Lower lobe of right lung (tissue), 2 donors: ENCODE measurements around the gene EXTL2. TPM values are rescaled to one million over a fixed set of nuclear protein-coding genes. Genes with fewer than 3 reads are reported as not detected.

ENCODE experiments used
- ATAC-seq, 2 donors: fragments of 200-7000 bp; cut with Tn5 transposase; one replicate each; pipeline ENCODE4 v1.9.1; 2020 to 2022; ENCODE audit warnings: mild to moderate bottlenecking in 2 of 2, moderate library complexity in 2 of 2
- DNase-seq: peaks from one replicate; pipeline ENCODE4 v3.0.0-alpha.2; 2020
- H3K27ac ChIP-seq: fragments of 200-600 bp; one replicate; pipeline ENCODE4 v1.8.0; 2022
- H3K27me3 ChIP-seq: fragments of 200-600 bp; one replicate; pipeline ENCODE4 v1.8.0; 2022; ENCODE audit warnings: low read depth
- H3K36me3 ChIP-seq: fragments of 200-600 bp; one replicate; pipeline ENCODE4 v1.8.0; 2022; ENCODE audit warnings: mild to moderate bottlenecking
- H3K4me1 ChIP-seq: fragments of 200-600 bp; one replicate; pipeline ENCODE4 v1.8.0; 2022
- H3K4me3 ChIP-seq: fragments of 200-600 bp; one replicate; pipeline ENCODE4 v1.8.0; 2022; ENCODE audit warnings: mild to moderate bottlenecking
- H3K9me3 ChIP-seq: fragments of 200-600 bp; one replicate; pipeline ENCODE4 v1.8.0; 2022
- CTCF ChIP-seq: fragments of 200-600 bp; IDR thresholded peaks from one replicate; pipeline ENCODE4 v1.8.0; 2022; ENCODE audit warnings: antibody characterized with exemption, mild to moderate bottlenecking
- intact Hi-C: fragments of 100-400 bp; cut with DNase I; formaldehyde crosslinking; loops from one replicate; pipeline ENCODE4 v1.11.0; 2022
- total RNA-seq: library from RNA; stranded (reverse); fragmentation: NEBNext Ultra II Directional; extraction: Animal tissue kit (Norgen Biotek cat#: 25700); gene quantifications from one replicate; pipeline ENCODE4 v1.2.1, GENCODE V29; 2021
- donor health status: DM: no; HTN: yes; CAD: no; lungs with severe emphysema.

Gene EXTL2
- total RNA-seq, 1 donor from 2014 or later = 10.2 TPM

GRCh38 chr1:100883963-100884362, 10.7 kb downstream of the EXTL2 start:
- Histone ChIP-seq H3K9me3 (no peaks in the 10 kb centered on the region), H3K4me1 (no peaks in the 10 kb centered on the region), H3K27me3 (no peaks in the 10 kb centered on the region), H3K36me3 (no peaks in the 10 kb centered on the region), H3K27ac (no peak overlapping the region), H3K4me3 (no peak overlapping the region)
- no peak for DNase-seq
- ATAC-seq = no peak
- no peak for TF ChIP-seq CTCF
- intact Hi-C loops = no loop called here

- intact Hi-C loops = no loop called here
- no peak overlapping the region for H3K4me3 ChIP-seq
- H3K4me1 ChIP-seq = no peaks in the 10 kb centered on the region
- H3K27me3 ChIP-seq = no peaks in the 10 kb centered on the region
- H3K27ac ChIP-seq = no peak overlapping the region
- no peaks in the 10 kb centered on the region for H3K9me3 ChIP-seq
- peak in 1 of 2 donors; percentile 71 for ATAC-seq
- DNase-seq = peak; percentile 41
- H3K36me3 ChIP-seq = peaks cover 3% of the 10 kb centered on the region
- no peak for TF ChIP-seq CTCF
Observed at GRCh38 chr1:100882698-100883097, 11.9 kb downstream of the EXTL2 start.

GRCh38 chr1:100881687-100882086, 13.0 kb downstream of the EXTL2 start:
- ATAC-seq = no peak
- intact Hi-C loops = no loop called here
- Histone ChIP-seq H3K9me3 (no peaks in the 10 kb centered on the region), H3K27me3 (no peaks in the 10 kb centered on the region), H3K36me3 (peaks cover 10% of the 10 kb centered on the region), H3K27ac (no peak overlapping the region), H3K4me1 (no peaks in the 10 kb centered on the region), H3K4me3 (no peak overlapping the region)
- DNase-seq = no peak
- no peak for TF ChIP-seq CTCF

GRCh38 chr1:100879422-100879821, 15.2 kb downstream of the EXTL2 start:
- no peaks in the 10 kb centered on the region for H3K4me1 ChIP-seq
- DNase-seq = no peak
- no peaks in the 10 kb centered on the region for H3K9me3 ChIP-seq
- ATAC-seq = no peak
- H3K27ac ChIP-seq = no peak overlapping the region
- peaks cover 11% of the 10 kb centered on the region for H3K36me3 ChIP-seq
- intact Hi-C loops = no loop called here
- H3K4me3 ChIP-seq = no peak overlapping the region
- no peaks in the 10 kb centered on the region for H3K27me3 ChIP-seq
- no peak for TF ChIP-seq CTCF

- no peak for TF ChIP-seq CTCF
- intact Hi-C loops = no loop called here
- ATAC-seq (no peak), DNase-seq (no peak)
- no peaks in the 10 kb centered on the region for H3K27me3 ChIP-seq
- H3K4me3 ChIP-seq = no peak overlapping the region
- H3K4me1 ChIP-seq = no peaks in the 10 kb centered on the region
- H3K27ac ChIP-seq = no peak overlapping the region
- no peaks in the 10 kb centered on the region for H3K9me3 ChIP-seq
- peaks cover 11% of the 10 kb centered on the region for H3K36me3 ChIP-seq
Observed at GRCh38 chr1:100876291-100876690, 18.4 kb downstream of the EXTL2 start.

GRCh38 chr1:100875228-100875627, 19.4 kb downstream of the EXTL2 start:
- Histone ChIP-seq H3K9me3 (no peaks in the 10 kb centered on the region), H3K4me3 (no peak overlapping the region), H3K36me3 (peaks cover 11% of the 10 kb centered on the region), H3K27ac (no peak overlapping the region), H3K27me3 (no peaks in the 10 kb centered on the region), H3K4me1 (no peaks in the 10 kb centered on the region)
- DNase-seq = no peak
- no peak for TF ChIP-seq CTCF
- intact Hi-C loops = no loop called here
- no peak for ATAC-seq
